Measurements from ENCODE around the gene WNT5A.
A peak's percentile ranks its signal among the peaks of the same experiment; 100 is the strongest.

WNT5A gene

GRCh38 chr3:55471084-55471483 is 16.0 kb downstream of the WNT5A start:
- no peak overlapping the region for H3K27ac Mint-ChIP-seq
- TF ChIP-seq, protein P1, sequence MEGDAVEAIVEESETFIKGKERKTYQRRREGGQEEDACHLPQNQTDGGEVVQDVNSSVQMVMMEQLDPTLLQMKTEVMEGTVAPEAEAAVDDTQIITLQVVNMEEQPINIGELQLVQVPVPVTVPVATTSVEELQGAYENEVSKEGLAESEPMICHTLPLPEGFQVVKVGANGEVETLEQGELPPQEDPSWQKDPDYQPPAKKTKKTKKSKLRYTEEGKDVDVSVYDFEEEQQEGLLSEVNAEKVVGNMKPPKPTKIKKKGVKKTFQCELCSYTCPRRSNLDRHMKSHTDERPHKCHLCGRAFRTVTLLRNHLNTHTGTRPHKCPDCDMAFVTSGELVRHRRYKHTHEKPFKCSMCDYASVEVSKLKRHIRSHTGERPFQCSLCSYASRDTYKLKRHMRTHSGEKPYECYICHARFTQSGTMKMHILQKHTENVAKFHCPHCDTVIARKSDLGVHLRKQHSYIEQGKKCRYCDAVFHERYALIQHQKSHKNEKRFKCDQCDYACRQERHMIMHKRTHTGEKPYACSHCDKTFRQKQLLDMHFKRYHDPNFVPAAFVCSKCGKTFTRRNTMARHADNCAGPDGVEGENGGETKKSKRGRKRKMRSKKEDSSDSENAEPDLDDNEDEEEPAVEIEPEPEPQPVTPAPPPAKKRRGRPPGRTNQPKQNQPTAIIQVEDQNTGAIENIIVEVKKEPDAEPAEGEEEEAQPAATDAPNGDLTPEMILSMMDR (IDR thresholded peaks at IDR 0.05; ENCODE audit: unreplicated experiment in 3 of 3) = no peak
- no peak overlapping the region for H3K4me3 Mint-ChIP-seq
- peaks cover 10% of the 10 kb centered on the region for H3K4me1 Mint-ChIP-seq
- no peaks in the 10 kb centered on the region for H3K9me3 Mint-ChIP-seq
- H3K36me3 Mint-ChIP-seq (ENCODE audit: low read depth) = peaks cover 77% of the 10 kb centered on the region
- no peaks in the 10 kb centered on the region for H3K27me3 Mint-ChIP-seq (ENCODE audit: low read depth)

GRCh38 chr3:55469957-55470526 is 17.1 kb downstream of the WNT5A start:
- TF ChIP-seq, protein P1 (IDR thresholded peaks at IDR 0.05; ENCODE audit: unreplicated experiment in 3 of 3) = no peak
- Mint-ChIP-seq H3K4me1 (no peaks in the 10 kb centered on the region), H3K27ac (no peak overlapping the region), H3K36me3 (ENCODE audit: low read depth) (peaks cover 72% of the 10 kb centered on the region), H3K27me3 (ENCODE audit: low read depth) (no peaks in the 10 kb centered on the region), H3K9me3 (no peaks in the 10 kb centered on the region), H3K4me3 (no peak overlapping the region)

- H3K27me3 Mint-ChIP-seq (ENCODE audit: low read depth) = no peaks in the 10 kb centered on the region
- H3K4me1 Mint-ChIP-seq = no peaks in the 10 kb centered on the region
- TF ChIP-seq, protein P1 (IDR thresholded peaks at IDR 0.05; ENCODE audit: unreplicated experiment in 3 of 3) = no peak
- H3K36me3 Mint-ChIP-seq (ENCODE audit: low read depth) = peaks cover 59% of the 10 kb centered on the region
- no peak overlapping the region for H3K4me3 Mint-ChIP-seq
- H3K9me3 Mint-ChIP-seq = no peaks in the 10 kb centered on the region
- H3K27ac Mint-ChIP-seq = no peak overlapping the region
Observed at GRCh38 chr3:55468251-55468650, 18.9 kb downstream of the WNT5A start.

GRCh38 chr3:55467099-55467498 is 20.0 kb downstream of the WNT5A start:
- peaks cover 4% of the 10 kb centered on the region for H3K27me3 Mint-ChIP-seq (ENCODE audit: low read depth)
- no peak overlapping the region for H3K4me3 Mint-ChIP-seq
- H3K9me3 Mint-ChIP-seq = no peaks in the 10 kb centered on the region
- TF ChIP-seq, protein P1 (IDR thresholded peaks at IDR 0.05; ENCODE audit: unreplicated experiment in 3 of 3) = no peak
- H3K27ac Mint-ChIP-seq = peak overlapping the region in 1 of 3 experiments; percentile 14
- no peaks in the 10 kb centered on the region for H3K4me1 Mint-ChIP-seq
- H3K36me3 Mint-ChIP-seq (ENCODE audit: low read depth) = peaks cover 47% of the 10 kb centered on the region

- TF ChIP-seq, protein P1 (IDR thresholded peaks at IDR 0.05; ENCODE audit: unreplicated experiment in 3 of 3) = no peak
- no peaks in the 10 kb centered on the region for H3K4me1 Mint-ChIP-seq
- peak overlapping the region in 1 of 3 experiments; percentile 14 for H3K27ac Mint-ChIP-seq
- peaks cover 4% of the 10 kb centered on the region for H3K27me3 Mint-ChIP-seq (ENCODE audit: low read depth)
- H3K36me3 Mint-ChIP-seq (ENCODE audit: low read depth) = peaks cover 43% of the 10 kb centered on the region
- no peaks in the 10 kb centered on the region for H3K9me3 Mint-ChIP-seq
- H3K4me3 Mint-ChIP-seq = no peak overlapping the region
Observed at GRCh38 chr3:55466526-55466925, 20.6 kb downstream of the WNT5A start.

- Mint-ChIP-seq H3K27me3 (ENCODE audit: low read depth) (peaks cover 9% of the 10 kb centered on the region), H3K36me3 (ENCODE audit: low read depth) (peaks cover 8% of the 10 kb centered on the region), H3K27ac (no peak overlapping the region), H3K9me3 (no peaks in the 10 kb centered on the region), H3K4me3 (no peak overlapping the region), H3K4me1 (no peaks in the 10 kb centered on the region)
- TF ChIP-seq, protein P1 (IDR thresholded peaks at IDR 0.05; ENCODE audit: unreplicated experiment in 3 of 3) = no peak
Observed at GRCh38 chr3:55461896-55462295, 25.2 kb downstream of the WNT5A start.

All from nephron (organoid).